GM12801 (cell line): Measurements from ENCODE around the gene MYO18B.

Experiments used
- CTCF ChIP-seq: IDR thresholded peaks from one replicate; pipeline ENCODE4 v1.5.1; 2011; ENCODE audit warnings: control low read depth; ENCODE audit not compliant: insufficient read length; ENCODE audit errors: extremely low read depth

The MYO18B gene

DNA sequence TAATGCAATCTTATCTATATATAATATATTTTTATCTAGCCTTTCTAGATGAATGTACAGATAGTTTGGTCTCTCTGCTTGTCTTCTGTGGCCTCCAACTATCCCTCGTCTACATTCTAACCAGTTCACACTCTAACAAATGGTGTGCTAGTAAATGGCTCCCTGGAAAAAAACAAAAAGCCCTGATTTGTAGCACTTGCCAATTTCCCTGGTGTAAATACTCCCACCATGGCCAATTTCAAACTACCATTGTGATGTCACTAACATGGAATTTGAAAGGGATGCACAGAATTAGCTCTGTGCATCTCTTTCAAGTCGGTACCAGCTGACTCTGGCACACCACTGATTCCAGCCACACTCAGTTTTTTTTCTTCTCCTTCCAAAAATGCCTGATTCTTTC lies 154.6 kb downstream of the MYO18B start:
- no peak for TF ChIP-seq CTCF

GRCh38 chr22:25898707-25899365 lies 156.8 kb downstream of the MYO18B start:
- no peak for TF ChIP-seq CTCF

GRCh38 chr22:25899566-25899965 lies 157.6 kb downstream of the MYO18B start:
- TF ChIP-seq CTCF: no peak

DNA sequence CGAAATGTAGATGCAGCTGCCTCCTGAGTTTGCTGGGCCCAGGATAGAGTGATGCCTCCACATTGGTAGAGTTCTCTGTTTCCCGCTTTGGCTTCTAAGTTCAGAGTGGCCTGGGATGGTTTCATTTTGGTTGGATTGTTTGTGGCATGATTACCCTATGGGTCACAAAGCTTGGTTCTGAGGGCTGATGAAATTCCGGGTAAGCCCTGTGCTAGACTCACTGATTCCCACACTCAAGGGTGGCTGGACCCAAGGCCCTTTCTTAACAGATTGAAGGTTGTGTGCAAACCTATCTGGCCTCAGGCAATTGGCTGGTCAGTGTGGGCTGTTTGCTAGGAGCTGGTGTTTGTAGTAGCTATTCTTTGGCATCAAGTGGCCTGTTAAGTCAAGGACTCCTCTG lies 158.4 kb downstream of the MYO18B start:
- no peak for TF ChIP-seq CTCF

DNA sequence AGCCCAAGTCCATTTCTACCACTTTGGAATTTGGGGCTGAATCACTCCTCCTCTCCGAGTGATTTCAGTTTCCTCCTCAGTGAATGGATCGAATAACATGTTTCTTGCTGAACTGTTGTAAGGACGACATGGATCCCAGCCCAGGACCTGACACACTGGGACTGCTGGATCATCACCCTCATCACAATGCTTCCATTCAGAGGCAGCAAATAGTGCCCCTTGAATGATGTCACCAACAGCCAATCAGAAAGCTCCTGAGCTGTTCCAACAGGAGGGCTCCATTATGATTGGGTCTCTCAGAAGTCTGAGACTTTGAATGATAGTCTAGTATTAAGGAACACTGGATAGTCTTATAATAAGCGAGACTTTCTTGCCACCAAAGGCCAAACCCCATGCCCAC lies 158.9 kb downstream of the MYO18B start:
- no peak for TF ChIP-seq CTCF

DNA sequence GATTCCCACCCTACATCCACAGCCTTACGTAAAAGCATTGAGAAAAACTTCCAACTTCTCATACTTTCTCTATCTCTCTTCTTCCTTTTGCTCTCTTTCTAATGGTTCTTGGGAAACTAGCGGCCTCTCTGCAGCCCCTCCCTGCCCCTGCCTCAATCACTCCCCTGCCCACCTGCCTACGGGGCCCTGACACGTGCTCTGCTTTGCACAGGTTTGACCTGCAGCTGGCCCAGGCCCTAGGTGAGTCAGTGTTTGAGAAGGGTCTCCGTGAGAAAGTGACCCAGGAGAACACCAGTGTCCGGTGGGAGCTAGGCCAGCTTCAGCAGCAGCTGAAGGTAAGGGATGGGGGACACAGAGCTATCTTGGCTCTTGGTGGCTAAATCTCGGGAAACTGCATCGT lies 160.4 kb downstream of the MYO18B start:
- TF ChIP-seq CTCF: no peak

- TF ChIP-seq CTCF: no peak
Observed at GRCh38 chr22:25903294-25903693, 161.3 kb downstream of the MYO18B start.
